Subcutaneous abdominal adipose tissue (tissue), 5 donors: ENCODE measurements around the gene SH2D3C.

Experiments used
- H3K27ac ChIP-seq: one replicate; pipeline ENCODE4 v1.7.0; 2013; ENCODE audit warnings: low read depth, mild to moderate bottlenecking, inconsistent platforms, low read length, moderate library complexity
- H3K27me3 ChIP-seq, 5 donors: one replicate each; pipeline ENCODE4 v1.7.0; 2013; ENCODE audit warnings: low read length in 5 of 5, inconsistent platforms in 1 of 5; ENCODE audit not compliant: control insufficient read depth in 5 of 5, insufficient read depth in 4 of 5
- H3K36me3 ChIP-seq, 5 donors: one replicate each; pipeline ENCODE4 v1.7.0; 2013; ENCODE audit warnings: low read length in 5 of 5; ENCODE audit not compliant: control insufficient read depth in 5 of 5, insufficient read depth in 5 of 5
- H3K4me1 ChIP-seq, 5 donors: one replicate each; pipeline ENCODE4 v1.7.0; 2013; ENCODE audit warnings: low read length in 5 of 5, mild to moderate bottlenecking in 3 of 5, moderate library complexity in 1 of 5; ENCODE audit not compliant: control insufficient read depth in 5 of 5, insufficient read depth in 5 of 5
- H3K4me3 ChIP-seq, 5 donors: one replicate each; pipeline ENCODE4 v1.7.0; 2013; ENCODE audit warnings: low read length in 5 of 5, low read depth in 1 of 5
- H3K9ac ChIP-seq, 5 donors: one replicate each; pipeline ENCODE4 v1.7.0; 2013; ENCODE audit warnings: low read length in 5 of 5, mild to moderate bottlenecking in 4 of 5, moderate library complexity in 3 of 5
- H3K9me3 ChIP-seq, 5 donors: one replicate each; pipeline ENCODE4 v1.7.0; 2013; ENCODE audit warnings: low read length in 5 of 5; ENCODE audit not compliant: control insufficient read depth in 5 of 5
- donor health status: healthy.
- donor health status: healthy.
- donor health status: healthy.
- donor health status: healthy.
- donor health status: healthy.

Gene SH2D3C

DNA sequence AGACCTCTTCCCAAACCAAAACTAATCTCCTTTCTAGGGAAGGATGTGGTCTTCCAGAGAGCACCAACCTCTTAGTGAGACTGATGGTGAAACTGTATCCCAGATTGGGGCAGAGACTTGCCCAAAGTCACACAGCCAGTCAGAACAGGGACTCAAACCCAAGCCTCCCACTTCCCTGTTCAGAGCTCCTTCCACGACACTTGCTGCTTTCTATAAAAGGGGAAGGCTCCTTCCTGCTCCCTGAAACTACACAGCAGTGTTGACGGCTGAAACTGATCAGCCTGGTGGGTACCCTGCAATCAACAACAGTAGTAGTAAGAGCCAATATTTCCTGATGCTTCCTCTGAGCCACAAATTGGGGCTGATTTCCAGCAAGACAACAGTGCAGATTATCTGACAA, 44.9 kb downstream of the SH2D3C start:
- H3K9ac ChIP-seq: peak overlapping the region in 1 of 5 donors; percentile 13
- H3K27me3 ChIP-seq: no peaks in the 10 kb centered on the region
- no peak overlapping the region for H3K4me3 ChIP-seq
- peaks cover 0 to 46% (median 28%) of the 10 kb centered on the region in 5 donors for H3K36me3 ChIP-seq
- no peaks in the 10 kb centered on the region for H3K9me3 ChIP-seq
- H3K4me1 ChIP-seq: peaks cover 9 to 21% (median 14%) of the 10 kb centered on the region in 5 donors
- no peak overlapping the region for H3K27ac ChIP-seq

DNA sequence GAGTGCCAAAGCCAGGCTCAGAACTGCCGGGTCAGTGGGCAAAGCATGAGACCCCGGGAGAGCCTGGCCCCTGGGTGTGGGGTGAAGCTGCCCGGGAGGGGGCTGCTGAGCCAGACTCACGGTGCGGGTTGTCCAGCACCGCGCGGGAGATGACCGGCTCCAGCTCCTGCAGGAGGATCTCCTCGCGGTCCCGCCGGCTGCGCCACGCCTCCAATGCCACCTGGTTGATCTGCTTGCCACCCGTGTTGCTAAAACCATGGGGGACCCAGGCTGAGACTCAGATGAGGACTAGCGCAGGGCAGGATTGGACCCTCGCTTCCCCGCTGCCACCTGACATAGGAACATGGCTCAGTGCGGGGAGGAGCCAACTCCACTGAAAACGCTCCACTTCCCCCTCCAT, 46.0 kb downstream of the SH2D3C start:
- Histone ChIP-seq H3K27ac (no peak overlapping the region), H3K9ac (no peak overlapping the region), H3K36me3 (peaks cover 0 to 37% (median 21%) of the 10 kb centered on the region in 5 donors), H3K4me3 (no peak overlapping the region), H3K27me3 (no peaks in the 10 kb centered on the region), H3K4me1 (peaks cover 9 to 21% (median 14%) of the 10 kb centered on the region in 5 donors), H3K9me3 (no peaks in the 10 kb centered on the region)

DNA sequence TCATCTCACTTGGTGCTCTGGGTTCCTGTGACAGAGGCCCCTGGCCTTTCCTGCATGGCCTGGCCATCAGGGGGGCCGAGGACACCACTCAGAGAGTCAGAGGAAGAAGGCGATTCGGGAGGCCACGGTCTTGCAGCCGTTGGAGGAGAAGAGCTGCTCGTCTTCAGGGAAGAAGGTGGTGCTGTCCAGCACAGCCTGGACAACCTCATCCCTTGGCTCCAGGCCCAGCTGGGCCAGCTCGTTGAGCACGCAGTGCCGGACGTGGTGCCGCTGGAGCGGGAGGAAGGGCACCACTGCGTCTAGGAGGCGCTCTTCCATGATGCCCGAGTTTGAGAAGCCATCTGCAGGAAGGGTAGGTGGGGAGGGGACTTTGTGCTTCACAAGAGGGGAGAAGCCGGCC, 46.5 kb downstream of the SH2D3C start:
- Histone ChIP-seq H3K9ac (no peak overlapping the region), H3K4me3 (no peak overlapping the region), H3K27me3 (no peaks in the 10 kb centered on the region), H3K9me3 (no peaks in the 10 kb centered on the region), H3K27ac (no peak overlapping the region), H3K4me1 (peaks cover 8 to 19% (median 14%) of the 10 kb centered on the region in 5 donors), H3K36me3 (peaks cover 0 to 37% (median 21%) of the 10 kb centered on the region in 5 donors)

DNA sequence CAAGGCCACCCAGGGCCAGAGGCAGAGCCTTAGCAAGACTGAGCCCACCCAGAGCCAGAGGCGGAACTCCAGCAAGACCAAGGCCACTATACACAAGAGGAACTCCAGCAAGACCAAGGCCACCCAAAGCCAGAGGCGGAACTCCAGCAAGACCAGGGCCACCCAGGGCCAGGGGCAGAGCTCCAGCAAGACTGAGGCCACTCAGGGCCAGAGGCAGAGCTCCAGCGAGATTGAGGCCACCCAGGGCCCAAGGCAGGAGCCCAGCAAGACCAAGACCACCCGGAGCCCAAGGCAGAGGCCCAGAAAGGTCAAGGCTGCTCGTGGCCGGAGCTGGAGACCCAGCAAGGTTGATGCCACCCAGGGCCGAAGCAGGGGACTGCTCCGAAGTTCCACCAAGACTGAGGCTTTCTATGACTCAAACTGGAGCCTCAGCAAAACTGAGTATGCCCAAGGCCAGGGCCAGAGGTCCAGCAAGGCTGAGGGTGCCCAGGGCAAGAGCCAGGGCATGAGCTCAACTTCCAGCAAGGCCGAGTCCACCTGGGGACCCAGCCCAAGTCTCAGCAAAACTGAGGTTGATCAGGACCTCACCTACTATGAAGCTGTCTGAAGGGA, 47.6 kb downstream of the SH2D3C start:
- Histone ChIP-seq H3K9me3 (no peaks in the 10 kb centered on the region), H3K36me3 (peaks cover 0 to 37% (median 21%) of the 10 kb centered on the region in 5 donors), H3K27me3 (no peaks in the 10 kb centered on the region), H3K9ac (no peak overlapping the region), H3K4me3 (no peak overlapping the region), H3K27ac (no peak overlapping the region), H3K4me1 (peaks cover 8 to 19% (median 14%) of the 10 kb centered on the region in 5 donors)

DNA sequence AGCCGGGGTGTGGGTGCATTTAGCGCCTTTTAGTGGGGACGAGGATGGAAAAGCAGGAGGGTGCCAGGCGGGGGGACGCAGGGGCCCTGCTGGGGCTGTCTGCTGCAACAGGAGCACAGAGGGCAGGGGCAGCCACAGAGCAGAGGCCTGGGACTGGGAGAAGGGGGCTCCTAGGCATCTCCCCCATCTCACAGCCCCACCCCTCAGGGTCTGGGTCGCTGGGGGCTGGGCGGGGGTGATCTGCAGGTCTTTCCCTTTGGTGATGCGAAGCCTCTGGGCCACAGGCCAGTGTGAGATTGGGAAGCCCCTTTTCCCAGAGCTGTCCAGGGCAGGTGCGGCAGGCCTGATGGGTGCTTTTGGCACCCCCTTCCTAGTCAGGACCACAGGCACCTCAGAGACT, 48.2 kb downstream of the SH2D3C start:
- Histone ChIP-seq H3K27ac (no peak overlapping the region), H3K4me1 (peaks cover 4 to 13% (median 8%) of the 10 kb centered on the region in 5 donors), H3K4me3 (no peak overlapping the region), H3K27me3 (no peaks in the 10 kb centered on the region), H3K36me3 (peaks cover 0 to 37% (median 21%) of the 10 kb centered on the region in 5 donors), H3K9me3 (no peaks in the 10 kb centered on the region), H3K9ac (no peak overlapping the region)

DNA sequence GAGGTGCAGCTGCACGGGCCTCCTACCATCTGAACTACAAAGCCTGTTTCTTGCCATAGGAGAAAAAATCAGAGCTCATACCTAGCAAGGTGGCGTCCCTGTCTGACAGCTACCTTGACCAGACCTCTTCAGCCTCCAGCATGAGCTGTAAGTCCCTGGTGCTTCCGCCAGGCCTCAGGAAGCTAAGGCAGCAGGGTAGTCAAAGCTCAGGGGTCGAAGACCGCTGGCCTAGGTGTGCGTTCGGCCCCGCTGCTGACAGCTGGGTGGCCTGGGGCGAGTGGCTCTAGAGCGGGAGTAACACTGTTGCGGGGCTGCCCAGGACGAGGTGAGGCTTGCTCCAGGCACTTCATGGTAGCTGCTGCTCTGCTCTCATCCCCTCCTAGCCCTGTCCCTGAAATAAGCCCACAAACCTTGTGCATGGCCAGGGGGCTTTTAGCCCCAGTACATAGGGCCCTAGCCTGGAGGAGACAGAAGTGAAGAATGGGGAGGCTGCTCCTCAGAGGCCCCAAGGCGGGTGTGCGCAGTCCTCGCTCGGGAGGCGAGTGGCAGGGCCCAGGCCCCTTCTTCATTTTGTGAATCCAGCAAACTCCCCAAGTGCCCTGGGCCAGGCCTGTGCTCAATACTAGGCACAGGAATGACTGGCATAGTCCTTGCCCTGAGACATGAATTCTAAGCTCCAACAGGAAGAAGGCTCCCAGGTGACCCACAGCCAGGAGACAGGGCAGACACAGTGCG, 48.8 kb downstream of the SH2D3C start:
- Histone ChIP-seq H3K36me3 (peaks cover 0 to 37% (median 21%) of the 10 kb centered on the region in 5 donors), H3K27ac (no peak overlapping the region), H3K4me1 (peaks cover 4 to 13% (median 10%) of the 10 kb centered on the region in 5 donors), H3K27me3 (no peaks in the 10 kb centered on the region), H3K9ac (no peak overlapping the region), H3K9me3 (no peaks in the 10 kb centered on the region), H3K4me3 (no peak overlapping the region)

DNA sequence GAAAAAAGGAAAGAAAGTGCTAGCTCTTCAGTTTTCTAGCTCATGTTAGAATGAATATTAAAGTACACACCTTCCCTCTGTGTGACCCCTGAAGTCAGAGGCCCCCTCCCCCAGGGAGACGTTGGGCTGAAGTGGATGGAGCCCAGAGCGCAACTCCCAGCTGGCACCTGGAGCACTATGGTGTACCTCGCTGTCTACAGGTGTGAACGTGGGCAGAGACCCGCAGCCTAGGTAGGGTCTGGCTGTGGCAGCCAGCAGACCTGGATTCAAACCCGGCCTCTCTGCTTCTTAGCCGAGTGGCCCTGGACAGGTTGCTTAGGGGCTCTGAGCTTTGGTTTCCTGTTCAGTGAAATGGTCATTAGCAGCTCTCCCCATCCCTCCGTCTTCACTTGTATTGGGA, 49.7 kb downstream of the SH2D3C start:
- no peak overlapping the region for H3K4me3 ChIP-seq
- peaks cover 0 to 12% (median 11%) of the 10 kb centered on the region in 5 donors for H3K4me1 ChIP-seq
- no peak overlapping the region for H3K27ac ChIP-seq
- no peaks in the 10 kb centered on the region for H3K9me3 ChIP-seq
- no peak overlapping the region for H3K9ac ChIP-seq
- H3K27me3 ChIP-seq: no peaks in the 10 kb centered on the region
- peaks cover 0 to 37% (median 21%) of the 10 kb centered on the region in 5 donors for H3K36me3 ChIP-seq

DNA sequence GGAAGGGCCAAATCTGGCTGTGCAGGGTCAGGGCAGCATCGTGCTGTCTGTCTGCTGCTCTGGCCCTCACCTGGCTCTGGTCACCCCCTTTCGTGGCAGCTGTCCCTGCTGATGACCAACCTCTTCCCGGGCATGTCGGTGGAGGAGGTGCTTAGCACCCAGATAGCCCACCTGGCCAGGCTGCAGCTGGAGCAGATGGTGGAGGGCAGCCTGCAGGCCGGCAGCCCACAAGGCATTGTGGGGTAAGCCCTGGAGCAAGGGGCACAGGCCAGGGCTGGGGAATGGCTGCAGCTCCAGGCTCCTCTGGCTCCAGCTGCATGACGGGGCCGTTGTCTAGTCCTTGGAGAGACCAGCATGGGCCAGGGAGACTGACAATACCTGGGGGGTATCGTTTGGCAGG, 51.6 kb downstream of the SH2D3C start:
- H3K36me3 ChIP-seq: peaks cover 0 to 21% (median 8%) of the 10 kb centered on the region in 5 donors
- H3K27me3 ChIP-seq: no peaks in the 10 kb centered on the region
- H3K9ac ChIP-seq: no peak overlapping the region
- no peak overlapping the region for H3K27ac ChIP-seq
- H3K9me3 ChIP-seq: no peaks in the 10 kb centered on the region
- H3K4me1 ChIP-seq: peaks cover 0 to 19% (median 15%) of the 10 kb centered on the region in 5 donors
- no peak overlapping the region for H3K4me3 ChIP-seq

DNA sequence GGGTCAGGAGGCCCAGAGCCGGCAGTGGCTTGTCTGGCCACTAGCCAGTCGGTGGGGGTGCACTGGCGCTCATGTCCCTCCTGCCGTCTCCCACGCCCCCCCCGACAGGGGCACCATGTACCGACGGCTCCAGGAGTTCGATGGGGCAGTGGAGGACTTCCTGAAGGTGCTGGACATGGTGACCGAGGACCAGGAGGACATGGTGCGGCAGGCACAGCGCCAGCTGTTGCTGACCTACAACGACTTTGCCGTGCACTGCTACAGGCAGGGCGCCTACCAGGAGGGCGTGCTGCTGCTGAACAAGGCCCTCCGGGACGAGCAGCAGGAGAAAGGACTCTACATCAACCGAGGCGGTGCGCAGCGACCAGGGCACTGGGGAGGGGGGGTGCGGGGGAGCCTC, 54.5 kb downstream of the SH2D3C start:
- H3K4me3 ChIP-seq: no peak overlapping the region
- H3K27me3 ChIP-seq: no peaks in the 10 kb centered on the region
- H3K27ac ChIP-seq: no peak overlapping the region
- peaks cover 0 to 19% (median 15%) of the 10 kb centered on the region in 5 donors for H3K4me1 ChIP-seq
- no peaks in the 10 kb centered on the region for H3K9me3 ChIP-seq
- no peaks in the 10 kb centered on the region for H3K36me3 ChIP-seq
- H3K9ac ChIP-seq: no peak overlapping the region

DNA sequence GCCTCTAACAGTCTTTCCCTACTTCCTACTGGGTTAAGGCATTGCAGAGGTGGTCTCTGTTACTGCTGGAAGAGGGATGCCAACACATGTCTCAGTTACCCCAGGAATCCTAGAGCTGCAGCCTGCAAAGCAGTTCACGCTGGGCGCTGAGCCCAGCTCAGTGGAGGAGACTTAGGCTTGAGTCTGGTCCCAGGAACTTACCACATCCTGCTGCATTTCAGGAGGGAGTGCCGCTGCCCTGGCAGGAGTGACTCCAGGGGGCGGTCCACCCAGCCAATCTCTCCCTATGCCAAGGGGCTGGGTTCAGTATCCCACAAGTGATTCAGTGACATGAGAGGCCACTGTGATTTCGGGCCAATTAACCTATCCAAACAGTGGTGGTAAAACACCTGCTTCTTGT, 55.0 kb downstream of the SH2D3C start:
- H3K27me3 ChIP-seq: no peaks in the 10 kb centered on the region
- no peak overlapping the region for H3K4me3 ChIP-seq
- H3K36me3 ChIP-seq: no peaks in the 10 kb centered on the region
- H3K9me3 ChIP-seq: no peaks in the 10 kb centered on the region
- no peak overlapping the region for H3K27ac ChIP-seq
- H3K9ac ChIP-seq: no peak overlapping the region
- H3K4me1 ChIP-seq: peaks cover 0 to 19% (median 15%) of the 10 kb centered on the region in 5 donors
